Neuronal stem cell (in vitro differentiated cells): ENCODE data around the gene CD247.

Experiments used
- DNase-seq: peaks from one replicate; pipeline ENCODE4 v3.0.0-alpha.2; 2013; ENCODE audit warnings: low spot score
- H2AFZ ChIP-seq: one replicate; pipeline ENCODE4 v1.6.1; 2013; ENCODE audit warnings: mild to moderate bottlenecking, low read length, inconsistent platforms
- H2AK5ac ChIP-seq: 2 replicates; pipeline ENCODE4 v1.6.1; 2013; ENCODE audit warnings: low read depth, mild to moderate bottlenecking, inconsistent platforms, low read length, moderate library complexity, mixed read lengths
- H2BK120ac ChIP-seq: 2 replicates; pipeline ENCODE4 v1.6.1; 2013; ENCODE audit warnings: low read depth, mild to moderate bottlenecking, inconsistent platforms, low read length, moderate library complexity, mixed read lengths
- H2BK12ac ChIP-seq: one replicate; pipeline ENCODE4 v1.6.1; 2013; ENCODE audit warnings: low read length, inconsistent platforms
- H2BK15ac ChIP-seq: 2 replicates; pipeline ENCODE4 v1.6.1; 2013; ENCODE audit warnings: mild to moderate bottlenecking, low read length, inconsistent platforms, mixed read lengths
- H2BK5ac ChIP-seq: one replicate; pipeline ENCODE4 v1.6.1; 2013; ENCODE audit warnings: inconsistent platforms, mild to moderate bottlenecking, low read length, moderate library complexity
- H3K14ac ChIP-seq: one replicate; pipeline ENCODE4 v1.6.1; 2013; ENCODE audit warnings: low read length, inconsistent platforms
- H3K18ac ChIP-seq: 2 replicates; pipeline ENCODE4 v1.6.1; 2013; ENCODE audit warnings: low read length, inconsistent platforms
- H3K23ac ChIP-seq: 2 replicates; pipeline ENCODE4 v1.6.1; 2013; ENCODE audit warnings: low read depth, mild to moderate bottlenecking, mixed read lengths, low read length, inconsistent platforms; ENCODE audit not compliant: poor library complexity
- H3K27ac ChIP-seq: replicated peaks from 3 replicates; pipeline ENCODE4 v1.5.1; 2013; ENCODE audit warnings: low read length, inconsistent platforms
- H3K27me3 ChIP-seq, 3 experiments: 2 replicates each; pipeline ENCODE4 v1.6.1; 2013; ENCODE audit warnings: low read length in 3 of 3, mild to moderate bottlenecking in 2 of 3, inconsistent platforms in 1 of 3, low read depth in 1 of 3, mixed read lengths in 1 of 3, moderate library complexity in 1 of 3; ENCODE audit not compliant: control insufficient read depth in 3 of 3, insufficient read depth in 3 of 3
- H3K36me3 ChIP-seq, 2 donors: replicated peaks in 1 of 2; 2 replicates each; pipeline ENCODE4 v1.6.1; 2013; ENCODE audit warnings: low read length in 2 of 2; ENCODE audit not compliant: control insufficient read depth in 2 of 2, insufficient read depth in 2 of 2
- H3K4ac ChIP-seq: 2 replicates; pipeline ENCODE4 v1.6.1; 2013; ENCODE audit warnings: inconsistent platforms, mild to moderate bottlenecking, low read length, moderate library complexity
- H3K4me1 ChIP-seq, 2 donors: 1 replicate in 1 of 2; 2 replicates in 1 of 2; pipeline ENCODE4 v1.6.1; 2013; ENCODE audit warnings: low read length in 2 of 2, low read depth in 1 of 2; ENCODE audit not compliant: control insufficient read depth in 2 of 2, insufficient read depth in 1 of 2
- H3K4me2 ChIP-seq: one replicate; pipeline ENCODE4 v1.6.1; 2013; ENCODE audit warnings: mild to moderate bottlenecking, low read length, inconsistent platforms; ENCODE audit not compliant: insufficient read depth, poor library complexity, severe bottlenecking
- H3K4me3 ChIP-seq, 2 donors: 2 replicates each; pipeline ENCODE4 v1.5.1; 2013; ENCODE audit warnings: low read length in 2 of 2, mild to moderate bottlenecking in 2 of 2, inconsistent platforms in 1 of 2, moderate library complexity in 1 of 2
- H3K79me1 ChIP-seq: one replicate; pipeline ENCODE4 v1.6.1; 2013; ENCODE audit warnings: low read depth, mild to moderate bottlenecking, inconsistent platforms, low read length, moderate library complexity
- H3K9ac ChIP-seq: one replicate; pipeline ENCODE4 v1.6.1; 2013; ENCODE audit warnings: mild to moderate bottlenecking, low read depth, low read length, inconsistent platforms; ENCODE audit not compliant: poor library complexity
- H3K9me3 ChIP-seq, 2 donors: replicated peaks in 1 of 2; 2 replicates each; pipeline versions ENCODE3 to v1.6.1; 2013; ENCODE audit warnings: low read length in 2 of 2, mild to moderate bottlenecking in 2 of 2, inconsistent platforms in 1 of 2, low read depth in 1 of 2, mixed read lengths in 1 of 2, moderate library complexity in 1 of 2; ENCODE audit not compliant: control insufficient read depth in 2 of 2, insufficient read depth in 1 of 2
- H4K8ac ChIP-seq: one replicate; pipeline ENCODE4 v1.6.1; 2013; ENCODE audit warnings: low read depth, mild to moderate bottlenecking, inconsistent platforms, low read length, moderate library complexity
- H4K91ac ChIP-seq: one replicate; pipeline ENCODE4 v1.6.1; 2013; ENCODE audit warnings: low read length, low read depth, mild to moderate bottlenecking, inconsistent platforms; ENCODE audit not compliant: poor library complexity
- WGBS, 2 donors: extraction: QIAGEN DNeasy Blood & Tissue Kit; methylation state at CpG; one replicate each; pipeline ENCODE4 v1.1.7; 2013; ENCODE audit warnings: missing lambda C conversion rate in 2 of 2, mixed read lengths in 1 of 2; ENCODE audit not compliant: insufficient read length in 2 of 2, insufficient replicate concordance in 1 of 2; ENCODE audit errors: extremely low coverage in 2 of 2; 5-methylcytosine and 5-hydroxymethylcytosine counted together

CD247 gene

GRCh38 chr1:167504467-167504827, 13.9 kb downstream of the CD247 start:
- Histone ChIP-seq H2AFZ (no peak overlapping the region), H3K27ac (no peak overlapping the region), H3K4me3 (no peak overlapping the region), H4K91ac (no peak overlapping the region), H2AK5ac (no peak overlapping the region), H2BK12ac (no peak overlapping the region), H4K8ac (no peak overlapping the region), H3K4me1 (peaks cover 20 to 27% of the 10 kb centered on the region in 2 donors), H3K23ac (no peak overlapping the region), H3K18ac (no peak overlapping the region), H3K9me3 (peaks cover 0 to 2% of the 10 kb centered on the region in 2 donors), H3K36me3 (no peaks in the 10 kb centered on the region), H3K27me3 (no peaks in the 10 kb centered on the region), H3K9ac (no peak overlapping the region), H2BK120ac (no peak overlapping the region), H3K4me2 (no peak overlapping the region), H2BK5ac (no peak overlapping the region), H3K14ac (no peak overlapping the region), H3K79me1 (no peaks in the 10 kb centered on the region), H3K4ac (no peak overlapping the region), H2BK15ac (no peak overlapping the region)
- no peak for DNase-seq
- no CpG with 5 or more reads among the region's 3 CpGs for WGBS, 2 donors

- peak overlapping the region; percentile 51 for H2BK15ac ChIP-seq
- no peaks in the 10 kb centered on the region for H3K27me3 ChIP-seq
- no peak overlapping the region for H2BK5ac ChIP-seq
- no peak overlapping the region for H3K9ac ChIP-seq
- no peaks in the 10 kb centered on the region for H3K36me3 ChIP-seq
- peak overlapping the region; percentile 57 for H2AFZ ChIP-seq
- H3K4me1 ChIP-seq, result peaks cover 20 to 33% of the 10 kb centered on the region in 2 donors
- H3K23ac ChIP-seq, result peak overlapping the region; percentile 36
- peak overlapping the region; percentile 68 for H3K18ac ChIP-seq
- H3K4ac ChIP-seq, result no peak overlapping the region
- H3K27ac ChIP-seq, result no peak overlapping the region
- no peak overlapping the region for H2BK12ac ChIP-seq
- WGBS, 2 donors, result no CpG with 5 or more reads among the region's 14 CpGs
- no peak overlapping the region for H4K91ac ChIP-seq
- H3K9me3 ChIP-seq, result peaks cover 0 to 2% of the 10 kb centered on the region in 2 donors
- no peak overlapping the region for H3K4me2 ChIP-seq
- H3K79me1 ChIP-seq, result no peaks in the 10 kb centered on the region
- no peak overlapping the region for H4K8ac ChIP-seq
- DNase-seq, result no peak
- H3K4me3 ChIP-seq, result no peak overlapping the region
- H3K14ac ChIP-seq, result no peak overlapping the region
- H2AK5ac ChIP-seq, result no peak overlapping the region
- H2BK120ac ChIP-seq, result no peak overlapping the region
Measured at GRCh38 chr1:167503626-167504466, 14.5 kb downstream of the CD247 start.

- DNase-seq, result no peak
- H2AK5ac ChIP-seq, result no peak overlapping the region
Measured at GRCh38 chr1:167502719-167503462, 15.4 kb downstream of the CD247 start.

GRCh38 chr1:167502192-167502551, 16.2 kb downstream of the CD247 start:
- H3K4me2 ChIP-seq, result no peak overlapping the region
- no peaks in the 10 kb centered on the region for H3K79me1 ChIP-seq
- H3K4me3 ChIP-seq, result no peak overlapping the region
- no peak overlapping the region for H2BK15ac ChIP-seq
- H3K9me3 ChIP-seq, result peaks cover 0 to 3% of the 10 kb centered on the region in 2 donors
- no peaks in the 10 kb centered on the region for H3K36me3 ChIP-seq
- H3K4me1 ChIP-seq, result peaks cover 20 to 35% of the 10 kb centered on the region in 2 donors
- H2BK12ac ChIP-seq, result no peak overlapping the region
- no peak overlapping the region for H2BK120ac ChIP-seq
- no CpG with 5 or more reads among the region's 5 CpGs for WGBS, 2 donors
- H3K14ac ChIP-seq, result no peak overlapping the region
- H4K8ac ChIP-seq, result no peak overlapping the region
- peak overlapping the region; percentile 58 for H3K18ac ChIP-seq
- H3K4ac ChIP-seq, result no peak overlapping the region
- no peak overlapping the region for H2AK5ac ChIP-seq
- H3K9ac ChIP-seq, result no peak overlapping the region
- no peak for DNase-seq
- no peak overlapping the region for H3K23ac ChIP-seq
- no peak overlapping the region for H2BK5ac ChIP-seq
- H3K27me3 ChIP-seq, result no peaks in the 10 kb centered on the region
- peak overlapping the region; percentile 25 for H4K91ac ChIP-seq
- no peak overlapping the region for H3K27ac ChIP-seq
- no peak overlapping the region for H2AFZ ChIP-seq

More at GRCh38 chr1:167502719-167503462, 15.4 kb downstream of the CD247 start:
- H3K9ac ChIP-seq, result no peak overlapping the region
- H4K91ac ChIP-seq, result no peak overlapping the region
- H3K4ac ChIP-seq, result no peak overlapping the region
- H3K4me1 ChIP-seq, result peaks cover 20 to 35% of the 10 kb centered on the region in 2 donors
- H2BK120ac ChIP-seq, result no peak overlapping the region
- H3K36me3 ChIP-seq, result no peaks in the 10 kb centered on the region
- H4K8ac ChIP-seq, result no peak overlapping the region
- H3K4me3 ChIP-seq, result no peak overlapping the region
- no peak overlapping the region for H3K27ac ChIP-seq
- peaks cover 0 to 3% of the 10 kb centered on the region in 2 donors for H3K9me3 ChIP-seq
- no peak overlapping the region for H3K23ac ChIP-seq
- no peaks in the 10 kb centered on the region for H3K27me3 ChIP-seq
- H2BK12ac ChIP-seq, result no peak overlapping the region
- no peak overlapping the region for H2BK5ac ChIP-seq
- no peak overlapping the region for H3K18ac ChIP-seq
- no peak overlapping the region for H2BK15ac ChIP-seq
- H3K14ac ChIP-seq, result no peak overlapping the region
- no peak overlapping the region for H3K4me2 ChIP-seq
- H3K79me1 ChIP-seq, result no peaks in the 10 kb centered on the region
- H2AFZ ChIP-seq, result peak overlapping the region; percentile 57
- no CpG with 5 or more reads among the region's 4 CpGs for WGBS, 2 donors
